ENCODE data around the gene CABP1. TPM values are rescaled to one million over a fixed set of nuclear protein-coding genes. Genes with fewer than 3 reads are reported as not detected.

CABP1 gene
- total and polyA plus RNA-seq, 2 donors (not counting 3 experiments of a cell fraction or from before 2014, with no cell fraction given): 0.07 to 0.31 TPM

DNA sequence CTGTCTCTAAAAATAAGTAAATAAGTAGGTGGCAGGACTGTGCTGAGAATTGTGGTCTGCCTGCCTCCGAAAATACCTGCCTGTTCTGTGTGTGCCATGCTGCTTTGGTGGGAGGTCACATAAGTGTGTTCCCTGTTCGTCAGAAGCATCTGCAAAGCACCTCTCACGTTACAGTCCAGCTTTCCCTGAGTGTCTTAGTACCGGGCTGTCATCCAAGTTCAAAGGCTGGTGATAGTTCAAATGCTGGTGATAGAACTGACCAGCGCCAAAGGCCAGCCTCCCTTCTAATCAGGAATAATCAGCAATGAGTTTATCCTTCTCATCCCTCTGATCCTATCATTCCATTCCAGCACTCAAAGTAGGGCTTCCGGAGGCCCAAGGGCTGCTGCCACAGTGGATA, 5.6 kb downstream of the CABP1 start:
- no peaks in the 10 kb centered on the region for H3K9me3 ChIP-seq (replicated peaks; ENCODE audit: control insufficient read depth, insufficient read depth, low read length)
- H4K20me1 ChIP-seq (replicated peaks; ENCODE audit: control insufficient read depth, extremely low read depth, insufficient read depth, low read length): no peaks in the 10 kb centered on the region
- no peaks in the 10 kb centered on the region for H3K79me2 ChIP-seq (ENCODE audit: control insufficient read depth, insufficient read depth, low read length)
- FAIRE-seq (no peak), DNase-seq (ENCODE audit: low read depth, low spot score) (no peak)
- no peaks in the 10 kb centered on the region for H3K36me3 ChIP-seq (ENCODE audit: control insufficient read depth in 2 of 2, extremely low read depth in 1 of 2, insufficient read depth in 2 of 2, low read length in 2 of 2)
- H3K9me1 ChIP-seq (replicated peaks; ENCODE audit: control insufficient read depth, extremely low read depth, insufficient read depth, low read length): no peaks in the 10 kb centered on the region
- H3K4me1 ChIP-seq (ENCODE audit: control insufficient read depth, extremely low read depth, insufficient read depth, low read length): peaks cover 12% of the 10 kb centered on the region
- dilution Hi-C loops (cut with MboI; ENCODE audit: extremely low pct_ligation_motif_present, low sequenced_read_pairs) (no loop called here), intact Hi-C loops (cut with micrococcal nuclease) (loop anchor here (10.0 kb wide), 1 partner anchor 449 kb away; no protein-coding TSS in a partner anchor)
- no peak overlapping the region for H3K4me3 ChIP-seq (replicated peaks in 1 of 3; ENCODE audit: insufficient read depth in 1 of 3, low read depth in 1 of 3, low read length in 3 of 3)
- H3K9ac ChIP-seq (replicated peaks; ENCODE audit: extremely low read depth, insufficient read depth, low read length): no peak overlapping the region
- TF ChIP-seq POLR2A (IDR thresholded peaks at IDR 0.05; ENCODE audit: low read depth, low read length) (no peak), MYC (IDR thresholded peaks at IDR 0.05; ENCODE audit: low read depth, low read length) (no peak), FOS (IDR thresholded peaks at IDR 0.05; ENCODE audit: borderline replicate concordance, insufficient read depth, low read length) (no peak), EZH2 (IDR thresholded peaks at IDR 0.05; ENCODE audit: borderline replicate concordance, low read depth, low read length, severe bottlenecking) (no peak), JUN (IDR thresholded peaks at IDR 0.05; ENCODE audit: borderline replicate concordance, insufficient read depth, insufficient read length, low read depth) (no peak), GATA2 (IDR thresholded peaks at IDR 0.05; ENCODE audit: insufficient read depth, insufficient read length, low read depth, low read length) (no peak), POLR2AphosphoS5 (IDR thresholded peaks at IDR 0.05; ENCODE audit: insufficient read depth, low read depth, low read length) (no peak)
- TF ChIP-seq, protein P1, sequence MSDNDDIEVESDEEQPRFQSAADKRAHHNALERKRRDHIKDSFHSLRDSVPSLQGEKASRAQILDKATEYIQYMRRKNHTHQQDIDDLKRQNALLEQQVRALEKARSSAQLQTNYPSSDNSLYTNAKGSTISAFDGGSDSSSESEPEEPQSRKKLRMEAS (IDR thresholded peaks at IDR 0.05; ENCODE audit: insufficient read depth, insufficient read length): no peak
- TF ChIP-seq, protein P2, sequence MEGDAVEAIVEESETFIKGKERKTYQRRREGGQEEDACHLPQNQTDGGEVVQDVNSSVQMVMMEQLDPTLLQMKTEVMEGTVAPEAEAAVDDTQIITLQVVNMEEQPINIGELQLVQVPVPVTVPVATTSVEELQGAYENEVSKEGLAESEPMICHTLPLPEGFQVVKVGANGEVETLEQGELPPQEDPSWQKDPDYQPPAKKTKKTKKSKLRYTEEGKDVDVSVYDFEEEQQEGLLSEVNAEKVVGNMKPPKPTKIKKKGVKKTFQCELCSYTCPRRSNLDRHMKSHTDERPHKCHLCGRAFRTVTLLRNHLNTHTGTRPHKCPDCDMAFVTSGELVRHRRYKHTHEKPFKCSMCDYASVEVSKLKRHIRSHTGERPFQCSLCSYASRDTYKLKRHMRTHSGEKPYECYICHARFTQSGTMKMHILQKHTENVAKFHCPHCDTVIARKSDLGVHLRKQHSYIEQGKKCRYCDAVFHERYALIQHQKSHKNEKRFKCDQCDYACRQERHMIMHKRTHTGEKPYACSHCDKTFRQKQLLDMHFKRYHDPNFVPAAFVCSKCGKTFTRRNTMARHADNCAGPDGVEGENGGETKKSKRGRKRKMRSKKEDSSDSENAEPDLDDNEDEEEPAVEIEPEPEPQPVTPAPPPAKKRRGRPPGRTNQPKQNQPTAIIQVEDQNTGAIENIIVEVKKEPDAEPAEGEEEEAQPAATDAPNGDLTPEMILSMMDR (IDR thresholded peaks at IDR 0.05; ENCODE audit: extremely low read depth in 1 of 2, insufficient read depth in 1 of 2, low read depth in 1 of 2, low read length in 2 of 2): no peak
- peaks cover 53 to 55% of the 10 kb centered on the region in 2 experiments for H3K27me3 ChIP-seq (ENCODE audit: control insufficient read depth in 2 of 2, insufficient read depth in 2 of 2, low read length in 2 of 2)
- ChIA-PET POLR2A (no interaction called here), CTCF (interaction anchor here (0.7 to 6.5 kb wide), 16 partner anchors 10 to 327 kb away, joined by 3 to 87 read pairs (median 5); partner anchors contain the start of genes ACADS, MLEC and UNC119B)
- H3K4me2 ChIP-seq (ENCODE audit: insufficient read depth, low read length): no peak overlapping the region
- BruUV-seq (replicated peaks): no TSS peak
- no peak overlapping the region for H2AFZ ChIP-seq (ENCODE audit: low read depth, low read length)
- H3K27ac ChIP-seq (ENCODE audit: insufficient read depth, low read depth, low read length): no peak overlapping the region

All from endothelial cell of umbilical vein (primary cell).